GM23338 (cell line): Measurements from ENCODE around the gene SCAF4. TPM values are rescaled to one million over a fixed set of nuclear protein-coding genes. Genes with fewer than 3 reads are reported as not detected.
"Not testable (repeated sequence)": the region's sequence is repeated elsewhere in the genome, so short reads cannot be mapped to it uniquely, and the experiment has no call there.

ENCODE experiments used
- ATAC-seq: fragments of 200-7000 bp; cut with Tn5 transposase; 3 replicates; pipeline ENCODE4 v1.9.1; 2020
- DNase-seq: peaks from one replicate; pipeline ENCODE4 v3.0.0-alpha.2; 2015; ENCODE audit warnings: low spot score
- H2AFZ ChIP-seq: fragments of 200-600 bp; sonication (generic); 2 replicates; pipeline ENCODE4 v1.8.0; 2016; ENCODE audit warnings: antibody characterized with exemption, mild to moderate bottlenecking, moderate library complexity
- H3F3A ChIP-seq: fragments of 200-600 bp; sonication (generic); replicated peaks from 2 replicates; pipeline ENCODE4 v1.8.0; 2017; ENCODE audit warnings: antibody characterized with exemption, mixed run types, low read depth
- H3K27ac ChIP-seq: fragments of 200-600 bp; sonication (generic); 2 replicates; pipeline ENCODE4 v1.6.1; 2016; ENCODE audit warnings: low read depth
- H3K27me3 ChIP-seq: fragments of 200-600 bp; sonication (generic); 2 replicates; pipeline ENCODE4 v1.8.0; 2016; ENCODE audit warnings: mild to moderate bottlenecking, mixed run types, moderate library complexity; ENCODE audit not compliant: insufficient read depth
- H3K36me3 ChIP-seq: fragments of 200-600 bp; sonication (generic); 2 replicates; pipeline ENCODE4 v1.8.0; 2016; ENCODE audit warnings: mild to moderate bottlenecking; ENCODE audit not compliant: insufficient read depth
- H3K4me1 ChIP-seq: fragments of 200-600 bp; sonication (generic); 2 replicates; pipeline ENCODE4 v1.8.0; 2016; ENCODE audit warnings: mild to moderate bottlenecking, moderate library complexity; ENCODE audit not compliant: insufficient read depth
- H3K4me2 ChIP-seq: fragments of 200-600 bp; sonication (generic); 2 replicates; pipeline ENCODE4 v1.7.1; 2017; ENCODE audit warnings: mixed run types
- H3K4me3 ChIP-seq: fragments of 200-600 bp; sonication (generic); 2 replicates; pipeline ENCODE4 v1.6.1; 2016; ENCODE audit warnings: mixed run types
- H3K79me2 ChIP-seq: fragments of 200-600 bp; sonication (generic); replicated peaks from 2 replicates; pipeline ENCODE4 v1.8.0; 2017; ENCODE audit warnings: mild to moderate bottlenecking; ENCODE audit not compliant: insufficient read depth
- H3K9me2 ChIP-seq: fragments of 200-600 bp; sonication (generic); 2 replicates; pipeline ENCODE4 v1.8.0; 2017; ENCODE audit not compliant: insufficient read depth
- H4K20me1 ChIP-seq: fragments of 200-600 bp; sonication (generic); replicated peaks from 2 replicates; pipeline ENCODE4 v1.8.0; 2017; ENCODE audit warnings: mild to moderate bottlenecking; ENCODE audit not compliant: insufficient read depth
- H3K27ac Mint-ChIP-seq: 2 replicates; pipeline ENCODE4 v1.8.0; 2020; ENCODE audit warnings: inconsistent platforms, mild to moderate bottlenecking, moderate library complexity, mixed read lengths
- H3K27me3 Mint-ChIP-seq: 3 replicates; pipeline ENCODE4 v1.8.0; 2022; ENCODE audit warnings: low read depth, mild to moderate bottlenecking, moderate library complexity, mixed read lengths, inconsistent platforms; ENCODE audit not compliant: insufficient read depth, poor library complexity
- H3K36me3 Mint-ChIP-seq: 3 replicates; pipeline ENCODE4 v1.8.0; 2021; ENCODE audit warnings: low read depth, mild to moderate bottlenecking, inconsistent platforms, moderate library complexity, mixed read lengths
- H3K4me1 Mint-ChIP-seq: 3 replicates; pipeline ENCODE4 v1.8.0; 2020; ENCODE audit warnings: mild to moderate bottlenecking, inconsistent platforms, mixed read lengths
- H3K4me3 Mint-ChIP-seq: 3 replicates; pipeline ENCODE4 v1.8.0; 2021; ENCODE audit warnings: moderate library complexity, mild to moderate bottlenecking, inconsistent platforms, mixed read lengths
- H3K9me3 Mint-ChIP-seq: 3 replicates; pipeline ENCODE4 v1.8.0; 2020; ENCODE audit warnings: moderate library complexity, mild to moderate bottlenecking, inconsistent platforms, mixed read lengths
- CREB1 ChIP-seq: fragments of 250-450 bp; sonication (Bioruptor Pico); IDR thresholded peaks from 2 replicates; pipeline ENCODE4 v1.5.0; 2020; ENCODE audit warnings: low read depth, mild to moderate bottlenecking, moderate library complexity
- EZH2 ChIP-seq: fragments of 200-600 bp; sonication (generic); IDR thresholded peaks from one replicate; pipeline ENCODE4 v1.8.0; 2017; ENCODE audit warnings: antibody characterized with exemption, mild to moderate bottlenecking, low read depth; ENCODE audit not compliant: unreplicated experiment
- EZH2phosphoT487 ChIP-seq: fragments of 200-600 bp; sonication (generic); IDR thresholded peaks from one replicate; pipeline ENCODE4 v1.8.1; 2018; ENCODE audit warnings: antibody characterized with exemption; ENCODE audit not compliant: unreplicated experiment
- JUNB ChIP-seq: IDR thresholded peaks from one replicate; pipeline ENCODE4 v1.6.1; 2016; ENCODE audit warnings: antibody characterized with exemption; ENCODE audit not compliant: unreplicated experiment
- POLR2AphosphoS5 ChIP-seq: IDR thresholded peaks from 2 replicates; pipeline ENCODE4 v1.6.1; 2016; ENCODE audit warnings: antibody characterized with exemption, low read depth
- REST ChIP-seq: IDR thresholded peaks from one replicate; pipeline ENCODE4 v1.6.1; 2018; ENCODE audit warnings: antibody characterized with exemption; ENCODE audit not compliant: unreplicated experiment
- STAT1 ChIP-seq: IDR thresholded peaks from one replicate; pipeline ENCODE4 v1.6.1; 2016; ENCODE audit warnings: antibody characterized with exemption; ENCODE audit not compliant: unreplicated experiment
- ZNF114 ChIP-seq: fragments of 250-450 bp; sonication (Bioruptor Pico); IDR thresholded peaks from 2 replicates; pipeline ENCODE4 v1.5.0; 2020; ENCODE audit warnings: mild to moderate bottlenecking, moderate library complexity
- ZNF331 ChIP-seq: fragments of 250-450 bp; sonication (Bioruptor Pico); IDR thresholded peaks from 2 replicates; pipeline ENCODE4 v1.5.0; 2020; ENCODE audit warnings: low read depth, mild to moderate bottlenecking, moderate library complexity
- ZNF462 ChIP-seq: fragments of 250-450 bp; sonication (Bioruptor Pico); IDR thresholded peaks from 2 replicates; pipeline ENCODE4 v1.5.0; 2020; ENCODE audit warnings: mild to moderate bottlenecking, moderate library complexity
- polyA plus RNA-seq: library from polyadenylated mRNA; unstranded; fragments of >200 nt; fragmentation: Nextera tagmentation; extraction: Ambion mirVana; gene quantifications from 2 replicates; pipeline ENCODE4 v1.2.1, GENCODE V29; 2016
- total RNA-seq: library from RNA; depleted of rRNA; stranded (reverse); fragments of >200 nt; shearing (Covaris generic); gene quantifications from 2 replicates; pipeline ENCODE4 v1.2.3, GENCODE V29; 2014

Gene SCAF4
- total and polyA plus RNA-seq, 2 experiments from 2014 or later = 29.7 to 45.8 TPM

GRCh38 chr21:31631881-31632280, 100.0 kb downstream of the SCAF4 start:
- H3K27ac ChIP-seq, H3K4me1 ChIP-seq, H3K27me3 Mint-ChIP-seq, H3K4me1 Mint-ChIP-seq, H3K79me2 ChIP-seq, H3K9me2 ChIP-seq, H3F3A ChIP-seq, DNase-seq, H4K20me1 ChIP-seq, H2AFZ ChIP-seq, ATAC-seq, H3K36me3 Mint-ChIP-seq, H3K4me2 ChIP-seq, H3K36me3 ChIP-seq, H3K27me3 ChIP-seq, H3K4me3 ChIP-seq, H3K4me3 Mint-ChIP-seq, H3K27ac Mint-ChIP-seq, H3K9me3 Mint-ChIP-seq: not testable (repeated sequence)

- Histone ChIP-seq H3K4me3 (no peak overlapping the region), H3F3A (no peaks in the 10 kb centered on the region), H3K36me3 (no peaks in the 10 kb centered on the region), H3K27me3 (no peaks in the 10 kb centered on the region), H3K27ac (no peak overlapping the region), H3K4me2 (no peak overlapping the region), H3K9me2 (no peaks in the 10 kb centered on the region), H2AFZ (no peak overlapping the region), H4K20me1 (no peaks in the 10 kb centered on the region), H3K4me1 (no peaks in the 10 kb centered on the region), H3K79me2 (no peaks in the 10 kb centered on the region)
- Mint-ChIP-seq H3K9me3 (no peaks in the 10 kb centered on the region), H3K36me3 (no peaks in the 10 kb centered on the region), H3K4me3 (no peak overlapping the region), H3K27me3 (peaks cover 9% of the 10 kb centered on the region), H3K4me1 (no peaks in the 10 kb centered on the region), H3K27ac (no peak overlapping the region)
- ATAC-seq = no peak
- no peak for DNase-seq
- TF ChIP-seq ZNF114 = no peak
- no peak for TF ChIP-seq POLR2AphosphoS5
- TF ChIP-seq REST = no peak
- TF ChIP-seq ZNF462 (CRISPR knock-in tag) = no peak
- no peak for TF ChIP-seq ZNF331
- no peak for TF ChIP-seq EZH2
- TF ChIP-seq EZH2phosphoT487 = no peak
- TF ChIP-seq STAT1 = no peak
- no peak for TF ChIP-seq JUNB
- no peak for TF ChIP-seq CREB1 (CRISPR knock-in tag)
Measured at GRCh38 chr21:31629972-31630711, 101.8 kb downstream of the SCAF4 start.
